PC-9 (cell line): ENCODE results near the gene PTPRO. TPM values are rescaled to one million over a fixed set of nuclear protein-coding genes. Genes with fewer than 3 reads are reported as not detected.

ENCODE experiments used
- BruUV-seq: library from RNA; stranded (reverse); fragments of 400-500 nt; replicated peaks from 2 replicates; lab custom pipeline; 2021; lab: Mats Ljungman, UMichigan
- CTCF ChIA-PET: fragments of 300-600 bp; sonication (Branson Sonifier 250); formaldehyde crosslinking; loops from one replicate; lab custom pipeline; 2022; ENCODE audit warnings: antibody characterized with exemption; lab: Charles Lee
- POLR2A ChIA-PET: fragments of 300-600 bp; sonication (Branson Sonifier 250); formaldehyde crosslinking; loops from one replicate; lab custom pipeline; 2022; ENCODE audit warnings: antibody characterized with exemption; ENCODE audit not compliant: unreplicated experiment; lab: Charles Lee
- DNase-seq, 2 experiments: peaks; one replicate each; pipeline versions ENCODE4 v3.0.0 to v3.0.0-alpha.2; 2015 to 2022; ENCODE audit warnings: mixed read lengths in 1 of 2
- H2AFZ ChIP-seq: fragments of 200-600 bp; sonication (generic); 2 replicates; pipeline ENCODE4 v1.8.1; 2017; ENCODE audit warnings: antibody characterized with exemption
- H3F3A ChIP-seq: fragments of 200-600 bp; sonication (generic); 2 replicates; pipeline ENCODE4 v1.8.1; 2017; ENCODE audit warnings: antibody characterized with exemption, mild to moderate bottlenecking, low read depth; ENCODE audit not compliant: insufficient read depth
- H3K27ac ChIP-seq: fragments of 200-600 bp; sonication (generic); 2 replicates; pipeline ENCODE4 v1.6.1; 2016; ENCODE audit warnings: mixed run types
- H3K27me3 ChIP-seq: fragments of 200-600 bp; sonication (generic); 2 replicates; pipeline ENCODE4 v1.6.1; 2016; ENCODE audit warnings: low read depth, mixed run types; ENCODE audit not compliant: insufficient read depth
- H3K36me3 ChIP-seq: fragments of 200-600 bp; sonication (generic); 2 replicates; pipeline ENCODE4 v1.6.1; 2016; ENCODE audit warnings: low read depth, mixed run types
- H3K4me1 ChIP-seq: fragments of 200-600 bp; sonication (generic); replicated peaks from 2 replicates; pipeline ENCODE4 v1.6.1; 2016; ENCODE audit warnings: mixed run types; ENCODE audit not compliant: insufficient read depth
- H3K4me2 ChIP-seq: fragments of 200-600 bp; sonication (generic); 2 replicates; pipeline ENCODE4 v1.6.1; 2017; ENCODE audit warnings: mixed run types
- H3K4me3 ChIP-seq: fragments of 200-600 bp; sonication (generic); 2 replicates; pipeline ENCODE4 v1.6.1; 2016; ENCODE audit warnings: mixed run types
- H3K79me2 ChIP-seq: fragments of 200-600 bp; sonication (generic); 2 replicates; pipeline ENCODE4 v1.6.1; 2017; ENCODE audit warnings: low read depth, mixed run types
- H3K9me2 ChIP-seq: fragments of 200-600 bp; sonication (generic); 2 replicates; pipeline ENCODE4 v1.8.1; 2017; ENCODE audit warnings: mild to moderate bottlenecking; ENCODE audit not compliant: insufficient read depth
- H3K9me3 ChIP-seq: fragments of 200-600 bp; sonication (generic); 2 replicates; pipeline ENCODE4 v1.8.1; 2016; ENCODE audit warnings: low read depth; ENCODE audit not compliant: insufficient read depth
- H4K20me1 ChIP-seq: fragments of 200-600 bp; sonication (generic); 2 replicates; pipeline ENCODE4 v1.8.1; 2017; ENCODE audit not compliant: insufficient read depth
- EZH2 ChIP-seq: fragments of 200-600 bp; sonication (generic); IDR thresholded peaks from 2 replicates; pipeline ENCODE4 v1.8.0; 2017; ENCODE audit warnings: antibody characterized with exemption, low read depth
- intact Hi-C: fragments of 100-400 bp; cut with micrococcal nuclease; formaldehyde crosslinking; loops from one replicate; pipeline ENCODE4 v1.10.0; 2022; ENCODE audit not compliant: unreplicated experiment
- total RNA-seq: library from RNA; stranded (reverse); gene quantifications from 2 replicates; pipeline ENCODE4 v1.2.3, GENCODE V29; 2021
- TF ChIP-seq, protein P1 (sequence below): fragments of 200-600 bp; sonication (generic); conservative IDR thresholded peaks from 2 replicates; pipeline ENCODE4 v1.6.1; 2017; ENCODE audit warnings: mixed run types, antibody characterized with exemption, mild to moderate bottlenecking, moderate library complexity

Gene PTPRO
- total RNA-seq, 1 experiment from 2014 or later, result not detected

DNA sequence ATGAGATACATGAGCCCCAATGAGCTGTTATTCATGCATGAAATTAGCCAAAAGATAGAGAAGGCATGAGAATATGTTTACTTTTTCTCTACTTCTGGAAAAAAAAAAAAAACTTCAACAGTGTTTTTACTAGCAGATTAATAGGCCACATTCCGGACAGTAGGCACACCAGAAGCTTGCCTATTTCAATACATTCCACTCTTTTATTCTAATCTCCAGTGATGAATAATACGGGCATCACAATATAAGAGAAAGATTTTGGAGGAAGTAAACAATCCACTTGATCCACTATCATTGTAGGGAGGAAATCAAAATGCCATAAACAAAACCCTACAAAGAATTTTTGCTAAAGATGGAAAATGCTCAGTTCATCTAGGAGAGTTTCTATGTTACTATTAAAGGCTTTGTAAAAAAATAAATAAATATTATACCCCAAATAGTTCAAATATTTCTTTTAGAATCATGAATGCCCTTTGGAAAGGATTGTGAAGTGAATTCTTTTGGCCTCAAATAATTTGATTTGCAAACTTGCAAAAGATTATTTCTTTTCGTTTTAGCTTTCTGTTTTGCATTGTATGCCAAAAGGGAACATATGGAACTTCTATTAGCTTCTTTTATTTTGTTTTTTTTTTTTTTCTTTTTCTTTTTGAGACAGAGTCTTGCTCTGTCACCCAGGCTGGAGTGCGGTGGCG, 234.2 kb downstream of the PTPRO start:
- POLR2A ChIA-PET, result no interaction called here
- Histone ChIP-seq H2AFZ (no peak overlapping the region), H3K4me2 (no peak overlapping the region), H3K79me2 (no peaks in the 10 kb centered on the region), H4K20me1 (no peaks in the 10 kb centered on the region), H3K27ac (no peak overlapping the region), H3K27me3 (no peaks in the 10 kb centered on the region), H3K36me3 (no peaks in the 10 kb centered on the region), H3K9me3 (no peaks in the 10 kb centered on the region), H3K4me1 (no peaks in the 10 kb centered on the region), H3K4me3 (no peak overlapping the region), H3K9me2 (no peaks in the 10 kb centered on the region), H3F3A (no peaks in the 10 kb centered on the region)
- BruUV-seq, result no TSS peak
- CTCF ChIA-PET, result no interaction called here
- TF ChIP-seq, protein P1, sequence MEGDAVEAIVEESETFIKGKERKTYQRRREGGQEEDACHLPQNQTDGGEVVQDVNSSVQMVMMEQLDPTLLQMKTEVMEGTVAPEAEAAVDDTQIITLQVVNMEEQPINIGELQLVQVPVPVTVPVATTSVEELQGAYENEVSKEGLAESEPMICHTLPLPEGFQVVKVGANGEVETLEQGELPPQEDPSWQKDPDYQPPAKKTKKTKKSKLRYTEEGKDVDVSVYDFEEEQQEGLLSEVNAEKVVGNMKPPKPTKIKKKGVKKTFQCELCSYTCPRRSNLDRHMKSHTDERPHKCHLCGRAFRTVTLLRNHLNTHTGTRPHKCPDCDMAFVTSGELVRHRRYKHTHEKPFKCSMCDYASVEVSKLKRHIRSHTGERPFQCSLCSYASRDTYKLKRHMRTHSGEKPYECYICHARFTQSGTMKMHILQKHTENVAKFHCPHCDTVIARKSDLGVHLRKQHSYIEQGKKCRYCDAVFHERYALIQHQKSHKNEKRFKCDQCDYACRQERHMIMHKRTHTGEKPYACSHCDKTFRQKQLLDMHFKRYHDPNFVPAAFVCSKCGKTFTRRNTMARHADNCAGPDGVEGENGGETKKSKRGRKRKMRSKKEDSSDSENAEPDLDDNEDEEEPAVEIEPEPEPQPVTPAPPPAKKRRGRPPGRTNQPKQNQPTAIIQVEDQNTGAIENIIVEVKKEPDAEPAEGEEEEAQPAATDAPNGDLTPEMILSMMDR, result no peak
- no peak for TF ChIP-seq EZH2
- DNase-seq, result no peak
- intact Hi-C loops, result no loop called here

DNA sequence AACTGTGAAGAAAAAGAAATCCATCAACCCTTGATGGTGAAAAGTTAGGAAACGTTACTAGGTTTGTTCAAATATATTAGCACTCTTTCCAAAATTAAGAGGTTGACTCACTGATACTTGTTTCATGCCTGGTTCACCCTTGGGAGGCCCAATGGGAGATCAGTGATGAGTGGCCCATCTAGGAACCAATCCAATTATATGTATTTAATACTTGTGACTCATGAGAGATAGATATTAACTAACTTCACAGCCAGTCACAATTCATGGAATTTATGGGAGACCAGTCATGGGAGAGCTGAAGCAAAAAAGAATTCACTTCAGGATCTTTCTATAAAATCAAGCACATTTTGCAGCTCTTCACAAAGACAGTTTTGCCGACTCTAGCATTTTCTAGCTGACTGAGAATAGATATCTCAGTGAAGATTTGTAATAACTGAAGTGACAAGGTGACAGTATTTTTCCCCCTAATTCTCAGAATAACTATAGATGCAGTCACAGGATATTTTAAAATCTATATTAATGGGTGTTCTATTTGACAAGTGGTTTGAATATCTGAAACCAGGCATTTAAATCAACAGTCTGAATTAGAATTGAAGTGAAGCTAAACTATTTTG, 236.7 kb downstream of the PTPRO start:
- no peak for DNase-seq
- Histone ChIP-seq H2AFZ (no peak overlapping the region), H3K79me2 (no peaks in the 10 kb centered on the region), H3K9me2 (no peaks in the 10 kb centered on the region), H4K20me1 (no peaks in the 10 kb centered on the region), H3F3A (no peaks in the 10 kb centered on the region), H3K36me3 (no peaks in the 10 kb centered on the region), H3K27ac (no peak overlapping the region), H3K4me1 (no peaks in the 10 kb centered on the region), H3K4me3 (no peak overlapping the region), H3K4me2 (no peak overlapping the region), H3K27me3 (no peaks in the 10 kb centered on the region), H3K9me3 (no peaks in the 10 kb centered on the region)
- intact Hi-C loops, result no loop called here
- no TSS peak for BruUV-seq
- POLR2A ChIA-PET, result interaction anchor here (0.6 kb wide), 1 partner anchor 447 kb away, joined by 3 read pairs; no protein-coding TSS in a partner anchor
- no peak for TF ChIP-seq EZH2
- TF ChIP-seq, protein P1, result no peak
- CTCF ChIA-PET, result interaction anchor here (0.6 kb wide), 1 partner anchor 336 kb away, joined by 3 read pairs; no protein-coding TSS in a partner anchor

DNA sequence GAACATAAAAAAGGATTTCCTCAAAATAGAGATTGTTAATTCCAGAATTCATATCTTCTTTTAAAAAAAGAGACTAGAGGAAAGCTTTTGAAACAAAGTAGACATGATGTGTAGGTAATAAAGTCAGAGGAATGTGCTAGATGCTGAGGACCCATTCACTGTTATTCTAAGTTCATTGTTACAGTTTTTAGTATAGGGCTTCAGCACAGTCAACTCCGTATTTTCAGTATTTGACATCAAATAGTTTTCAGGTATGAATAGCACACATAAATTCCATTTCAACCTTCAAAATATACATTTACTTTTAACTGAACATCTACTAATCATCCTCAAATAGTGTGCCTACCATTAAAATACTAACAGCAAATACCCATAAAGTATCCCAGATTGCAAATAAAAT, 239.1 kb downstream of the PTPRO start:
- Histone ChIP-seq H3K4me1 (no peaks in the 10 kb centered on the region), H3K27me3 (no peaks in the 10 kb centered on the region), H3K9me3 (no peaks in the 10 kb centered on the region), H3K79me2 (no peaks in the 10 kb centered on the region), H3K27ac (no peak overlapping the region), H3K9me2 (no peaks in the 10 kb centered on the region), H4K20me1 (no peaks in the 10 kb centered on the region), H3K4me2 (no peak overlapping the region), H2AFZ (no peak overlapping the region), H3F3A (no peaks in the 10 kb centered on the region), H3K36me3 (no peaks in the 10 kb centered on the region), H3K4me3 (no peak overlapping the region)
- DNase-seq, result no peak
- ChIA-PET POLR2A (no interaction called here), CTCF (no interaction called here)
- TF ChIP-seq EZH2, result no peak
- TF ChIP-seq, protein P1, result no peak
- intact Hi-C loops, result no loop called here
- no TSS peak for BruUV-seq
